ENCODE measurements around the gene RFLNA. TPM values are rescaled to one million over a fixed set of nuclear protein-coding genes. Genes with fewer than 3 reads are reported as not detected.

The RFLNA gene
- total and polyA plus RNA-seq, 2 donors (not counting 1 experiment from before 2014, with no cell fraction given), result not detected

DNA sequence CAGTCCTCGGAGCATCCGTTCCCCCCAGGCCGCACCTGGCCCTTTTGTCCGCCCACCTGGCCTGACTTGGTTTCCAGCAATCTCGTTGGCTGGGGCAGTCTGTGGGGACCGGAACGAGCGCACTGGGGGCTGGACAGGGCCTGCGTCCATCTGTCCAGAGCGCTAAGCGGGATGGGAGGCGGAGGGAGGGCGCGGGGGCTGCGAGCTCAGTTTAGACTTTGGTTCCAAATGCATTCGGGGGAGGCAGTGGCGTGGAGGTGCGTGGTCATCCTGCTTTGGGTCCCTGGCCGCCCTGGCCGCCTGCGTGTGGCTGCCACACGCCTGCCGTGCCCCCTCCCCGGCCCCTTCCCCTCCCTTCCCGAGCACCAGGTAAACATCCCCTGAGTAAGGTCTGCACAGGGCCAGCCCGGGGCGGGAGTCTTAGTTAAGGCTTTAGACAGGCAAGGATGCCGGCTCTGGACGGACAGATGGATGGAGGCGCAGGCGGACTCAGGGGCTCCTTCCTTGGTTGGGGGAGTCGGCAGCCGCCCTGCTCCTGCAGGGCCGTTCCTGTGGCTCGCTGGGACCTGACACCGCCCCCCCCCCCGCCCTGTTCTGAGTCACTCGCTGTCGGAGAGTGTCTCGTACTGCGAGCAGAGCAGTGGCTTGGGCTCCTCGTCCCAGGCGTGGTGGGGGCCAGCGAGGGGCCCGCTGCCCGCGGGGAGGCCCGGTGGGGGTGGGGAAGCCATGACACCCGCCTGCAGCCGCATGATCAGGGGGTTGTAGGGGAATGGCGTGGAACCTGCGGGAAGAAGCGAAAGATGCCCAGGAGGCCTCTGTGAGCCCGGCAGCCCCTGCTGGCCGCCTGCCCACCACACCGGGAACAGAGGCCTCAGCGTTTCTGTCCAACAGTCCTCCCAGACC, 30.2 kb downstream of the RFLNA start:
- Histone ChIP-seq H3K9me3 (ENCODE audit: control extremely low read depth in 1 of 3, control insufficient read depth in 2 of 3, insufficient read depth in 1 of 3, low read length in 2 of 3) (peaks cover 0 to 41% (median 13%) of the 10 kb centered on the region in 3 donors), H4K20me1 (ENCODE audit: control insufficient read depth, insufficient read depth, low read length, poor library complexity, severe bottlenecking) (no peaks in the 10 kb centered on the region), H3K27ac (ENCODE audit: low read length in 2 of 2) (no peak overlapping the region), H2AFZ (ENCODE audit: insufficient read depth, low read depth, low read length, poor library complexity, severe bottlenecking) (no peak overlapping the region), H3K4me3 (ENCODE audit: control extremely low read depth in 1 of 5, extremely low read depth in 1 of 5, insufficient read depth in 1 of 5, low read depth in 2 of 5, low read length in 4 of 5) (no peak overlapping the region), H3K79me2 (ENCODE audit: control insufficient read depth, insufficient read depth, low read length) (no peaks in the 10 kb centered on the region), H3K27me3 (replicated peaks in 1 of 4; ENCODE audit: control extremely low read depth in 1 of 4, control insufficient read depth in 3 of 4, insufficient read depth in 4 of 4, low read length in 3 of 4) (no peaks in the 10 kb centered on the region), H3K36me3 (replicated peaks in 1 of 2; ENCODE audit: control extremely low read depth in 1 of 2, control insufficient read depth in 1 of 2, extremely low read depth in 1 of 2, insufficient read depth in 2 of 2, low read length in 1 of 2) (peaks cover 0 to 34% of the 10 kb centered on the region in 2 experiments), H3K4me1 (ENCODE audit: control insufficient read depth in 2 of 2, insufficient read depth in 2 of 2, low read length in 2 of 2) (no peaks in the 10 kb centered on the region), H3K9ac (ENCODE audit: low read length) (no peak overlapping the region), H3K4me2 (replicated peaks; ENCODE audit: low read depth, low read length, poor library complexity, severe bottlenecking) (no peak overlapping the region)
- ATAC-seq (ENCODE audit: low read depth), result no peak
- Mint-ChIP-seq H3K27ac (no peak overlapping the region), H3K4me1 (no peaks in the 10 kb centered on the region), H3K4me3 (no peak overlapping the region), H3K9me3 (ENCODE audit: insufficient read depth) (peaks cover 4% of the 10 kb centered on the region), H3K27me3 (no peaks in the 10 kb centered on the region)
- no peak for DNase-seq
- POLR2A ChIA-PET, result interaction anchor here (0.6 kb wide), 1 partner anchor 54 kb away, joined by 3 read pairs; no protein-coding TSS in a partner anchor
- WGBS (ENCODE audit: insufficient coverage), result 95% methylated on average over 45 of the region's 57 CpGs
- TF ChIP-seq EZH2 (IDR thresholded peaks at IDR 0.05; ENCODE audit: borderline replicate concordance, insufficient read depth, low read depth, low read length, poor library complexity, severe bottlenecking) (no peak), CTCF (IDR thresholded peaks at IDR 0.05) (no peak)
- intact Hi-C loops (cut with micrococcal nuclease), result no loop called here
- CTCF ChIA-PET, result no interaction called here

DNA sequence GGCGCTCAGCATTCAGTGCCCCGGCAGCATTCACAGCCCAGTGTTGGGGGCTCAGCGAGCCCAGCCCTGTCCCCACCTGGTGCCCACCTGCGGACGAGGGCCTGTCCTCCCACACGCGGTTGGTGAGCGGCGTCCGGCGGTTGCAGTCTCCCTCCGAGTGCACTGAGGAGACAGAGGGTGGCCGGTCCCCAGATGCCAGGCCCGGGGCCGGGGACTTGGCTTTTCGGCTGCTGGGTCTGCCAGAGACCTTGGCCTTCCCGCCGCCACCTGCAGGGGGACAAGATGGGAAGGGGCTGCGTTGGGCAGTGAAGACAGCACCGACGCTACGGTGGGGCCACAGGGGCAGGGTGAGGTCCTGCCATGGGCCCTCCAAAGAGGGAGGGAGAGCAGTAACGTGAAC, 31.2 kb downstream of the RFLNA start:
- no peak overlapping the region for H3K4me2 ChIP-seq (replicated peaks; ENCODE audit: low read depth, low read length, poor library complexity, severe bottlenecking)
- H3K27me3 ChIP-seq (replicated peaks in 1 of 4; ENCODE audit: control extremely low read depth in 1 of 4, control insufficient read depth in 3 of 4, insufficient read depth in 4 of 4, low read length in 3 of 4), result no peaks in the 10 kb centered on the region
- WGBS (ENCODE audit: insufficient coverage), result 92% methylated on average over 23 of the region's 23 CpGs
- H3K9me3 ChIP-seq (ENCODE audit: control extremely low read depth in 1 of 3, control insufficient read depth in 2 of 3, insufficient read depth in 1 of 3, low read length in 2 of 3), result peaks cover 0 to 41% (median 13%) of the 10 kb centered on the region in 3 donors
- DNase-seq, result no peak
- no peaks in the 10 kb centered on the region for H3K27me3 Mint-ChIP-seq
- peaks cover 0 to 39% of the 10 kb centered on the region in 2 experiments for H3K36me3 ChIP-seq (replicated peaks in 1 of 2; ENCODE audit: control extremely low read depth in 1 of 2, control insufficient read depth in 1 of 2, extremely low read depth in 1 of 2, insufficient read depth in 2 of 2, low read length in 1 of 2)
- no peak for ATAC-seq (ENCODE audit: low read depth)
- H3K4me1 ChIP-seq (ENCODE audit: control insufficient read depth in 2 of 2, insufficient read depth in 2 of 2, low read length in 2 of 2), result no peaks in the 10 kb centered on the region
- no peak overlapping the region for H3K27ac Mint-ChIP-seq
- no peak overlapping the region for H2AFZ ChIP-seq (ENCODE audit: insufficient read depth, low read depth, low read length, poor library complexity, severe bottlenecking)
- H4K20me1 ChIP-seq (ENCODE audit: control insufficient read depth, insufficient read depth, low read length, poor library complexity, severe bottlenecking), result no peaks in the 10 kb centered on the region
- H3K79me2 ChIP-seq (ENCODE audit: control insufficient read depth, insufficient read depth, low read length), result no peaks in the 10 kb centered on the region
- TF ChIP-seq EZH2 (IDR thresholded peaks at IDR 0.05; ENCODE audit: borderline replicate concordance, insufficient read depth, low read depth, low read length, poor library complexity, severe bottlenecking) (no peak), CTCF (IDR thresholded peaks at IDR 0.05) (no peak)
- H3K4me1 Mint-ChIP-seq, result no peaks in the 10 kb centered on the region
- H3K9me3 Mint-ChIP-seq (ENCODE audit: insufficient read depth), result peaks cover 4% of the 10 kb centered on the region
- no peak overlapping the region for H3K4me3 ChIP-seq (ENCODE audit: control extremely low read depth in 1 of 5, extremely low read depth in 1 of 5, insufficient read depth in 1 of 5, low read depth in 2 of 5, low read length in 4 of 5)
- H3K9ac ChIP-seq (ENCODE audit: low read length), result no peak overlapping the region
- ChIA-PET POLR2A (interaction anchor here (0.6 kb wide), 1 partner anchor 53 kb away, joined by 3 read pairs; no protein-coding TSS in a partner anchor), CTCF (no interaction called here)
- intact Hi-C loops (cut with micrococcal nuclease), result no loop called here
- H3K27ac ChIP-seq (ENCODE audit: low read length in 2 of 2), result no peak overlapping the region
- H3K4me3 Mint-ChIP-seq, result no peak overlapping the region
